ENCODE results near the gene USP32.
"Not testable (repeated sequence)": the region's sequence is repeated elsewhere in the genome, so short reads cannot be mapped to it uniquely, and the experiment has no call there.

USP32 gene

GRCh38 chr17:60327134-60327900 lies 64.6 kb downstream of the USP32 start:
- no peak for DNase-seq

GRCh38 chr17:60326702-60327101 lies 65.2 kb downstream of the USP32 start:
- no peak for DNase-seq

- no peak for DNase-seq
These were observed 66.0 kb downstream of the USP32 start for GRCh38 chr17:60325730-60326524.

- DNase-seq, result no peak
These were observed 68.2 kb downstream of the USP32 start for GRCh38 chr17:60323754-60324153.

GRCh38 chr17:60322056-60322387 lies 69.9 kb downstream of the USP32 start:
- no peak for DNase-seq

- DNase-seq, result no peak
These were observed 70.4 kb downstream of the USP32 start for GRCh38 chr17:60321336-60322055.

- no peak for DNase-seq
These were observed 73.1 kb downstream of the USP32 start for GRCh38 chr17:60318830-60319229.

- no peak for DNase-seq
These were observed 73.6 kb downstream of the USP32 start for GRCh38 chr17:60318326-60318725.

GRCh38 chr17:60315650-60316049 lies 76.3 kb downstream of the USP32 start:
- no peak for DNase-seq

GRCh38 chr17:60314900-60315299 lies 77.0 kb downstream of the USP32 start:
- DNase-seq, result not testable (repeated sequence)

- no peak for DNase-seq
These were observed 77.5 kb downstream of the USP32 start for GRCh38 chr17:60314423-60314822.

GRCh38 chr17:60311936-60312335 lies 80.0 kb downstream of the USP32 start:
- DNase-seq, result peak; percentile 17

GRCh38 chr17:60311186-60311585 lies 80.7 kb downstream of the USP32 start:
- no peak for DNase-seq

- DNase-seq, result no peak
These were observed 86.8 kb downstream of the USP32 start for GRCh38 chr17:60305141-60305540.

- DNase-seq, result no peak
These were observed 87.4 kb downstream of the USP32 start for GRCh38 chr17:60304502-60304901.

GRCh38 chr17:60303406-60304099 lies 88.4 kb downstream of the USP32 start:
- no peak for DNase-seq

- no peak for DNase-seq
These were observed 90.3 kb downstream of the USP32 start for GRCh38 chr17:60301649-60302048.

- no peak for DNase-seq
These were observed 91.0 kb downstream of the USP32 start for GRCh38 chr17:60300949-60301348.

- no peak for DNase-seq
These were observed 91.9 kb downstream of the USP32 start for GRCh38 chr17:60300011-60300410.

GRCh38 chr17:60297760-60298401 lies 94.1 kb downstream of the USP32 start:
- DNase-seq, result no peak

- DNase-seq, result no peak
These were observed 95.8 kb downstream of the USP32 start for GRCh38 chr17:60296177-60296576.

- DNase-seq, result no peak
These were observed 98.2 kb downstream of the USP32 start for GRCh38 chr17:60293580-60294335.
